LNCAP (cell line): ENCODE results near the gene SRRM4.

Experiments
- CTCF ChIP-seq: fragments of 450-650 bp; IDR thresholded peaks from 2 replicates; pipeline ENCODE4 v1.5.1; 2017; ENCODE audit warnings: mild to moderate bottlenecking

Gene SRRM4

GRCh38 chr12:119151445-119152026, 170.2 kb downstream of the SRRM4 start:
- TF ChIP-seq CTCF, result no peak

- no peak for TF ChIP-seq CTCF
Observed at GRCh38 chr12:119153477-119154434, 172.4 kb downstream of the SRRM4 start.

- no peak for TF ChIP-seq CTCF
Observed at GRCh38 chr12:119154435-119154818, 173.1 kb downstream of the SRRM4 start.

- peak; percentile 12; the same call in 1 of the 2 replicates for TF ChIP-seq CTCF
Observed at GRCh38 chr12:119156401-119157044, 175.2 kb downstream of the SRRM4 start.

GRCh38 chr12:119157528-119157927, 176.2 kb downstream of the SRRM4 start:
- no peak for TF ChIP-seq CTCF

- TF ChIP-seq CTCF, result no peak
Observed at GRCh38 chr12:119157978-119158377, 176.6 kb downstream of the SRRM4 start.

- TF ChIP-seq CTCF, result no peak
Observed at GRCh38 chr12:119158402-119158801, 177.1 kb downstream of the SRRM4 start.
